Right hindlimb (tissue), 1 donor: ENCODE measurements around the gene PRX.

Experiments
- DNase-seq: peaks from one replicate; pipeline ENCODE4 v3.0.0-alpha.2; 2018

The PRX gene

DNA sequence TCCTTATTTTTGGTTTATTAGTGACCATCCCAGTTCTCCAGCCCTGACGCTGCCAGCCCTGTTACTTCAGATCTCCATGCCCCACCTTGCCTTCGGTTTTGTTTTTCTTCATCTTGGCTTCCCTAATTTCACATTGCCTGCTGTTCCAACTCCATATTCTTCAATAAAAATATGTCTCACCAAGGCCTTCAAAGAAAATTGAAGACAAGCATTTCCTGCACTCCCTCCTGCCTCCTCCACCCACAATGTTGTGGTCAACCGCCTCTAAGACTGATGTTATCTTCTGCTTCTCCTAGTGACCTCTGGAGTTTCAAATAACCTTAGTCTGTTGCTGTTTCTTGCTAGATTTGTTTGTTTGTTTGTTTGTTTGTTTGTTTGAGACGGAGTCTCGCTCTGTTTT lies 50.1 kb downstream of the PRX start:
- DNase-seq: no peak

DNA sequence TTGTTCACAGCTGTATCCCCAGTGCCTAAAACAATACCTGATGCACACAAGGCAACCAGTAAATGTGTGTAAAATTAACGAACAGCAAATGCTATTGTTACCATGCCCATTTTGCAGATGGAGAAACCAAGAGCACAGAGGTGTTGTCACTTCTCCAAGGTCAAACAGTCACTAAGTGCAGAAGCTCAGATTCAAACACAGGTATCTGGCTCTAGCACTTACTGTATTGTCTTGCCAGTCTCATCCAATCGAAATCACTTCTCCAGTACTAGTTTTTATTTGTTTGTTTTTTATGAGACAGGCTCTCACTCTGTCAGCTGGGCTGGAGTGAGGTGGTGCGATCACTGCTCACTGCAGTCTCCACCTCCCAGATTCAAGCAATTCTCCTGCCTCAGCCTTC lies 51.0 kb downstream of the PRX start:
- no peak for DNase-seq

DNA sequence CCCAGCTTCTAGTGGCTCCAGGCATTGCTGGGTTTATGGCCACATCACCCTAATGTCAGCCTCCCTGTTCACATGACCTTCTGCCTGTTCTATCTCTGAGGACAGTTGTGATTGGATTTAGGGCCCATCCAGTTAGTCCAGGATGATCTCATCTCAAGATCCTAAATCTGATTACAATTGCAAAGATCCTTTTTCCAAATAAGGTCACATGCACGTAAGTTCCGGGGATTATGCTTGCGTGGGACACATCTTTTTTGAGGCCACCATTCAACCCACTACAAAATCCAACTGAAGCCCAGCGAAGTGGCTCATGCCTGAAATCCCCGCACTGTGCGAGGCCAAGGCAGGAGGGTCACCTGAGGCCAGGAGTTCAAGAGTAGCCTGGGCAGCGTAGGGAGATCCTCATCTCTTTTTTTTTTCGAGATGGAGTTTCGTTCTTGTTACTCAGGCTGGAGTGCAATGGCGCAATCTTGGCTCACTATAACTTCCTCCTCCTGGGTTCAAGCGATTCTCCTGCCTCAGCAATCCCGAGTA lies 52.4 kb downstream of the PRX start:
- DNase-seq: no peak

DNA sequence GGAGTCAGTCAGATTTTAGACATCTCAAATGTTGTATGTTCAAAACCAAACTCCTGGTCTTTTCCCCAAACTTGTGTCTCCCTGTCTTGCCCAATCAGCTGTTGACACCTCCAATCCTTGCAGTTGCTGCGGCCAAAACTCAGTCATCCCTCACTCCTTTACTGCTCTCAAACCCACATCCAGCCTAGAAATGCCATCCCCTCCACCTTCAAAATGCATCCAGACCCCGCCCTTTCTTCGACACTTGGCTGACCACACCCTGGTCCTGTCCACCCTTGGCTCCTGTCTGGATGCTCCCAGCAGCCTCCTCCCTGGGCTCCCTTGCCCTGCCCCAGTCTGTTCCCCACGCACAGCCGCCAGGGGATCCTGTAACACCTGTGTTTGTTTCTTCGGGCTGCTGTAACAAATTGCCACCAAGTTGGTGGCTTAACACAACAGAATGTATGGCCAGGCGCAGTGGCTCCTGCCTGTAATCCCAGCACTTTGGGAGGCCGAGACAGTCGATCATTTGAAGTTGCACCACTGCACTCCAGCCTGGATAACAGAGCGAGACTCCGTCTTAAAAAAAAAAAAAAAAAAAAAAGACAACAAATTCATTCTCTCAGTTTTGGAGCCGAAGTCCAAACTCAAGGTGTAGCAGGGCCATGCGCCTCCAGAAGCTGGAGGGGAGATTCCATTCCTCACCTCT lies 53.0 kb downstream of the PRX start:
- DNase-seq: no peak

DNA sequence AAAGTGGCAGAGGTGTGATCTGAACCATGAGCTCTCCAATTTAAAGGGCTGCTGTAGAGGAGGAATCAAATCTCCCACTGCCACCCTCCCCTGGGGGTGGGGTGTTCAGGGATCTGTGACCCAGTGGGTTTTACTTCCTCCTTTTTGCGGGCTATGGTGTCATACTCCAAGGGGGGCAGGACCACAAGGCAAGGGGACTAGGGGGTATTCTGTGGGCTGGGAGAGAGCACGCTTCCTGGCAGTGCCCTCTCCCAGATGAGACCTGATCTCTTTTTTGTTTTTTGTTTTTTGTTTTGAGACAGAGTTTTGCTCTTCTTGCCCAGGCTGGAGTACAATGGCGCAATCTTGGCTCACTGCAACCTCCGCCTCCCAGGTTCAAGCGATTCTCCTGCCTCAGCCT lies 54.4 kb downstream of the PRX start:
- no peak for DNase-seq

DNA sequence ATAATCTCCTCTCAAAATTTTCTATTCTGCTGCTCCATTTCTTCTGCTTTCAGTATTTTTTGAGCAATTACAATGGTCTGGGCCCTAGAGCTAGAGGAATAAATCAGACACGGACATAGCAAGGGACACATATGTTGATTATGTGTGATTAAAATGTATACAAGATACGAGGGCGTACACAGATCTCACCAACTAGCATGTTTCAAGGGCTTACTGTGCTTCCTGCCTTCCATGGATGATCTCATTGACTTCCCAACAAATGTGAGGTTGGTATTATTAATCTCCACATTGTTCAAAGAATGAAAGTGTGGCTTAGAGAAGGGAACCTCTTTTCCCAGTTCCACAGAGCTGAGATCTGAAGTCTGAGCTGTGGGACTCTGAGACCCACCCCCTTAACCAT lies 55.5 kb downstream of the PRX start:
- no peak for DNase-seq

DNA sequence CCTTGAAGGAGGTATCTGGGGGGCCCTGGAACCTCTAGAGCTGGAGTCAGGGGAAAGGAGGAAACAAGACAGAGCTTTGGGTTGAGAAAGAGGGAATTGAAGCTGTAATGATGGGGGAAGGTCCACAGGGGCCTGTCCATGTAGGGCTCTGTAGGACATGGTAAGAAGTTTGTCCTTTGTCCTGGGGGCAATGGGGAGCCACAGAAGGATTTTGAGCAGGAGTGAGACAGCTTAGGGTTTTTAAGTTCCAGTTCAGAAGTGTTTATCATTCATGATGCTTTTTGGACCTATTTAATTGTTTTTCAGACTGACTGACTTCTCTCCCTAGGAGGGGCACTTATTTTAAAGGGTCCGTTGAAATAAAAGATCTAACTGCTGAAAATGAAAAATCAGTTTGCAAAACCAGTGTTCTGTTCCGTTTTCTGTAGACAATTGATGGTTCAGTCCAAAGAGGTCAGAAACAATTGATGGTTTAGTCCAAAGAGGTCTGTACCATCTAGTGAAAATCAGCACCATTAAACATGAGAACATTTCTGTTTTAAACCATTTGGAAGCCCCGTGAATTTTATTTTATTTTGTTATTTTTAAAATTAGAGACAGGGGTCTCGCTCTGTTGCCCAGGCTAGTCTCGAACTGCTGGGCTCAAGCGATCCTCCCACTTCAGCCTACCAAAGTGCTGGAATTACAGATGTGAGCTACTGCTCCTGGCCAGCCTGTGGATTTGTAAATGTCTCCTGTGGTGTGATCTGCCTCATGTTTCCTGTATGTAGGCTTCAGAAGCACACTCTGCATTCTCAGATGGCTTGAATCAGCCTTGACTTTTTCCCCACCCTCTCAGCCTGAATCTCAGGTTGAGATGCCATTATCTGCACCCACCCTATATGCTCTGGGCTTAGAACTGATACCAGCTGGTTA lies 56.2 kb downstream of the PRX start:
- DNase-seq: no peak

DNA sequence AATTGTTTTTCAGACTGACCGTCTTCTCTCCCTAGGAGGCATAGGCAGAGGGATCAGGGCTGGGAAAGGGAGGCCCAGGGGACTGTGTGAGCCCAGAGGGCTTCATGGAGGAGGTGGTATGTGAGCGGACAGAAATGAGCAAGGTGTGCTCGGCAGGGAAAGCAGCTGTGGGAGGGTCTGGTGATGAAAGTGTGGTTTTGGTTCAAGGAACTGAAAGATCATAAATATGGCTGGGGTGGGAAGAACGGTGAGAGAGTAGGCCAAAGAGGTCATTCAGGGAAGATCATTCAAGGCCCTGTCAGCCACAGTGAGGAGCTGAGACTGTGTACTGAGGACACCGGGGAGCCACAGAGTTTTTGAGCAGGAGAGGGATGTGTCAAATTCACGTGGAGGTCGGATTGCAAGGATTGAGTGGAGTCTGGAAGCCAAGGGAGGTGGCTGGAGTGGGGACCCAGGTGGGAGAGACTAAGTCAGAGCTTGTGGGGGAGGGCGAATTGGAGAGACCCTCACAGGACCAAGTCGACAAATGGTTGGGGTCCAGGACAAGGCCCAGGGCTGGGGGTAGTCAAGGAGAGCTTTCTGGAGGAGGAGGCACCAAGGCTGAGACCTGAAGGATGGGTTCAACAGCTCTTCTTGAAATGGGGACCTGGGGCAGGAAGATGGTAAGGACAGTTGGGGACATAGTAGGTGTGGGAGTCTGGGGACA lies 57.0 kb downstream of the PRX start:
- DNase-seq: no peak

DNA sequence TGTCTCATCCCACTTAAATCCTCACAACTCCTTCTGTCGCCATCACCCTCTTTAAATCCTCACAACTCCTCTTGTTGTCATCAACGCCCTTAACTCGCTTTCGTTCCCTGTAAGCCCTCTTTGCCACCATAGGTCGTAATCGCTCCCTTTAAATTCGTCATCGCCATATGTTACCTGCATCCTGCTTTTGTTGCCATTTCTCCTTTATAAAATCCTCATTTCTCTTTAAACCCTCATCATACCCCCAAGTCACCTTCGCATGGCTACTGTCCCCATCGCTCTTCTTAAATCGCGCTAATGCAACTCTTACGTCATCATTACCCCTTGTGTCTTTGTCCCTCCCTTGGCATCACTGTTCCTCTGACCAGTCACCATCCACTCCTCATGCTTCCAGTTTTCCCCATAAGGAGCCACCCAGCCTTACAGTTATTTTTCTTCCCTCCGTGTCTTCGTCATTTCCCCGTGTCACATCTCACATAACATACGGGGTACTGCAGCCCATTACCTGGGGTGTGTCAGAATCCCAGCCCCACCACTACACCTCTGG lies 64.1 kb downstream of the PRX start:
- no peak for DNase-seq

DNA sequence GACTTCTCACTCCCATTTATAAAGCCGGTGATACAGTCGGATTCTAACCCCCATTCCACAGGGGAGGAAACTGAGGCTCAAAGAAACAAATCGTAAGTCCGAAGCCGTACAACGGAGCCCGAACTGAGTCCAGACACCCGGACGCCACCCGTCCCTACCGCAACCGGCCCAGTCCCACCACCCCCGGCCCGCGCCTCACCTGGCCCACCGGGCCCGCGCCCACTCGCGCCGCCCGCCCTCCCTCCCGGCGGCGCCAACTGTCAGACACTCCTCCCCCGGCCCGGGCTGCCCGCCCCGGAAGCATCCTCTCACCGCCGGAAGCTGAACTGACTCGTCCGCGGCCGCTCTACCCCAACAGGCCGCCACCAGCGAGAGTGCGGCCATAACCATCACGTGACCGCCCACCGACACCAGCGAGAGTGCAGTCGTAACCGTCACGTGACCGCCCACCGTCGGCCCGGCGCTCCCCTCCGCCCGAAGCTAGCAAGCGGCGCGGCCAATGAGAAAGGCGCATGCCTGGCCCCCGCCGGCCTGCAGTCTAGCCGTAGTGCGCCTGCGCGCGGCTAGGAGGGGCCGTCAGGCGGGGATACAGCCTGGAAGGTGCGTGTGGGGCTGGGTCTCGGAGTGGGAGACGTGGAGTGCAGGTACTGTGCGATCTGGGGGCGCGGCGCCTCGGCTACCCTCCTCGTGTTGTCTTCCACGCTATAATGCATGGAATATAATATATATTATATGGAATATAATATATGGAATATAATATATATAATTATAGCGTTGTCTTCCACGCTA lies 64.9 kb downstream of the PRX start, which contains the start of the genes C19orf47 and PLD3:
Gene C19orf47, minus strand, starts transcription at position 273 of the 789 bp plus-strand sequence. CDS start 6,540 bp downstream, outside the sequence.
Gene PLD3, plus strand, starts transcription at position 571 of the 789 bp plus-strand sequence. CDS start 17,789 bp downstream, outside the sequence.
- DNase-seq: peak; percentile 100

DNA sequence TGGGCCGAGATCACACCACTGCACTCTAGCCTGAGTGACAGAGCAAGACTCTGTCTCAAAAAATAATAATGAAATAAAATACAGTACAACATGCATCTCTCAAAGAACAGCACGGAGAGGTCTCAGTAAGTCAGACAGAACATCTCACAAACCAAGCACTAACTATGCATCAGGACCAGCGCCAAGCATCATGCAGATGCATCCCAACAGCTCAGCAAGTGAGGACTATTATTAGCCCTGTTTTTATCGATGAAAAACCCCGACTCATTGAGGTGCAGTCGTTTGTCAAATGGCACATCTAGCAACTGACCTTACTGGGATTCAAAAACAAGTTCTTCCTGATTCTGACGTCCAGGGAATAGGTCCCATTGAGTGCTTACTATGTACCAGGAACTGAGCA lies 68.8 kb downstream of the PRX start:
- no peak for DNase-seq
